H1 (cell line): ENCODE measurements around the gene AGAP1. TPM values are rescaled to one million over a fixed set of nuclear protein-coding genes. Genes with fewer than 3 reads are reported as not detected.

Source experiments
- CTCF ChIA-PET: fragments of 300-600 bp; sonication (Branson Sonifier 250); formaldehyde crosslinking; loops from one replicate; lab custom pipeline; 2021; ENCODE audit not compliant: partially characterized antibody; lab: Charles Lee
- POLR2A ChIA-PET: fragments of 300-600 bp; sonication (Branson Sonifier 250); formaldehyde crosslinking; loops from one replicate; lab custom pipeline; 2021; ENCODE audit warnings: inconsistent platforms; ENCODE audit not compliant: partially characterized antibody; lab: Charles Lee
- DNase-seq, 2 experiments: peaks; one replicate each; pipeline versions ENCODE4 v3.0.0 to v3.0.0-alpha.2; 2010 to 2022; ENCODE audit warnings: low spot score in 2 of 2, low read depth in 1 of 2, mixed read lengths in 1 of 2
- FAIRE-seq: peaks from 2 replicates; lab custom pipeline; 2011; peaks lifted over from hg19 to GRCh38; lab: Jason Lieb, UNC
- H2AFZ ChIP-seq: 2 replicates; pipeline ENCODE4 v1.8.1; 2012; ENCODE audit warnings: low read length, inconsistent platforms
- H2AK5ac ChIP-seq: 2 replicates; pipeline ENCODE4 v1.6.1; 2013; ENCODE audit warnings: low read depth, low read length
- H2BK120ac ChIP-seq: replicated peaks from 2 replicates; pipeline ENCODE3; 2013; ENCODE audit warnings: low read depth, low read length, inconsistent platforms
- H2BK12ac ChIP-seq: 2 replicates; pipeline ENCODE4 v1.6.1; 2013; ENCODE audit warnings: low read depth, low read length
- H2BK15ac ChIP-seq: 2 replicates; pipeline ENCODE4 v1.6.1; 2013; ENCODE audit warnings: low read length
- H2BK20ac ChIP-seq: 2 replicates; pipeline ENCODE4 v1.6.1; 2013; ENCODE audit warnings: low read length
- H2BK5ac ChIP-seq: 2 replicates; pipeline ENCODE4 v1.6.1; 2013; ENCODE audit warnings: low read depth, low read length
- H3K14ac ChIP-seq: 2 replicates; pipeline ENCODE4 v1.6.1; 2013; ENCODE audit warnings: inconsistent platforms; ENCODE audit not compliant: insufficient read length
- H3K18ac ChIP-seq: 2 replicates; pipeline ENCODE4 v1.6.1; 2013; ENCODE audit warnings: low read length; ENCODE audit errors: extremely low read depth
- H3K23ac ChIP-seq: 2 replicates; pipeline ENCODE4 v1.6.1; 2013; ENCODE audit warnings: inconsistent platforms; ENCODE audit not compliant: insufficient read length
- H3K23me2 ChIP-seq: 2 replicates; pipeline ENCODE4 v1.6.1; 2013; ENCODE audit warnings: low read depth, low read length
- H3K27ac ChIP-seq: 2 replicates; pipeline ENCODE4 v1.6.1; 2011; ENCODE audit warnings: low read depth, low read length, inconsistent platforms
- H3K27me3 ChIP-seq, 4 experiments: replicated peaks in 1 of 4; 1 replicate in 1 of 4; 2 replicates in 3 of 4; pipeline versions ENCODE4 v1.6.1 to v1.8.1; 2011 to 2013; ENCODE audit warnings: low read length in 3 of 4, mild to moderate bottlenecking in 3 of 4, inconsistent platforms in 2 of 4, mixed read lengths in 2 of 4, moderate library complexity in 1 of 4; ENCODE audit not compliant: control insufficient read depth in 3 of 4, insufficient read depth in 3 of 4; ENCODE audit errors: extremely low read depth in 1 of 4
- H3K36me3 ChIP-seq, 4 experiments: 2 replicates each; pipeline versions ENCODE4 v1.6.1 to v1.8.1; 2011 to 2013; ENCODE audit warnings: mild to moderate bottlenecking in 4 of 4, low read length in 3 of 4, moderate library complexity in 2 of 4, control low read depth in 1 of 4, inconsistent platforms in 1 of 4; ENCODE audit not compliant: insufficient read depth in 4 of 4, control insufficient read depth in 2 of 4
- H3K4ac ChIP-seq: replicated peaks from 2 replicates; pipeline ENCODE3; 2013; ENCODE audit warnings: low read length, low read depth, mixed read lengths, inconsistent platforms; ENCODE audit not compliant: insufficient read length
- H3K4me1 ChIP-seq, 4 experiments: replicated peaks in 1 of 4; 1 replicate in 1 of 4; 2 replicates in 3 of 4; pipeline versions ENCODE4 v1.6.1 to v1.8.1; 2011 to 2013; ENCODE audit warnings: low read length in 3 of 4, inconsistent platforms in 2 of 4, mixed read lengths in 1 of 4; ENCODE audit not compliant: insufficient read depth in 4 of 4, control insufficient read depth in 3 of 4
- H3K4me2 ChIP-seq, 2 experiments: 2 replicates each; pipeline versions ENCODE4 v1.6.1 to v1.8.1; 2011 to 2013; ENCODE audit warnings: low read depth in 2 of 2, low read length in 2 of 2, control low read depth in 1 of 2, inconsistent platforms in 1 of 2, mild to moderate bottlenecking in 1 of 2; ENCODE audit not compliant: insufficient read depth in 1 of 2
- H3K4me3 ChIP-seq, 4 experiments: fragments of 200-600, 300-600 bp in 1 of 4; sonication (generic), shearing (Covaris generic), sonication (Bioruptor Twin) in 1 of 4; 2 replicates each; pipeline versions ENCODE4 v1.5.1 to v1.8.1; 2011 to 2016; ENCODE audit warnings: low read length in 4 of 4, low read depth in 3 of 4, control low read depth in 2 of 4, inconsistent platforms in 2 of 4, mild to moderate bottlenecking in 2 of 4, mixed read lengths in 1 of 4, moderate library complexity in 1 of 4; ENCODE audit not compliant: insufficient read depth in 2 of 4; ENCODE audit errors: extremely low read depth in 1 of 4
- H3K56ac ChIP-seq: replicated peaks from 2 replicates; pipeline ENCODE3; 2013; ENCODE audit warnings: low read depth, mild to moderate bottlenecking, mixed read lengths, low read length, inconsistent platforms; ENCODE audit not compliant: insufficient read length
- H3K79me1 ChIP-seq: 2 replicates; pipeline ENCODE4 v1.6.1; 2013; ENCODE audit warnings: low read depth, low read length, control low read depth
- H3K79me2 ChIP-seq, 2 experiments: 2 replicates each; pipeline versions ENCODE4 v1.6.1 to v1.8.1; 2012 to 2013; ENCODE audit warnings: low read length in 2 of 2, mild to moderate bottlenecking in 2 of 2, inconsistent platforms in 1 of 2; ENCODE audit not compliant: insufficient read depth in 2 of 2, control insufficient read depth in 1 of 2
- H3K9ac ChIP-seq, 4 experiments: replicated peaks in 1 of 4; 1 replicate in 1 of 4; 2 replicates in 3 of 4; pipeline versions ENCODE4 v1.6.1 to v1.8.1; 2011 to 2013; ENCODE audit warnings: low read depth in 3 of 4, low read length in 3 of 4, control low read depth in 2 of 4, mild to moderate bottlenecking in 2 of 4, moderate library complexity in 2 of 4, inconsistent platforms in 1 of 4; ENCODE audit errors: extremely low read depth in 1 of 4
- H3K9me3 ChIP-seq, 2 experiments: 2 replicates each; pipeline versions ENCODE4 v1.6.1 to v1.8.1; 2012 to 2013; ENCODE audit warnings: mild to moderate bottlenecking in 2 of 2, moderate library complexity in 2 of 2, control low read depth in 1 of 2, inconsistent platforms in 1 of 2, low read depth in 1 of 2, low read length in 1 of 2, mixed read lengths in 1 of 2; ENCODE audit not compliant: insufficient read depth in 2 of 2
- H4K20me1 ChIP-seq, 2 experiments: replicated peaks in 1 of 2; 2 replicates each; pipeline versions ENCODE3 to v1.8.1; 2011 to 2013; ENCODE audit warnings: inconsistent platforms in 2 of 2, low read length in 2 of 2, mild to moderate bottlenecking in 1 of 2; ENCODE audit not compliant: insufficient read depth in 2 of 2, control insufficient read depth in 1 of 2
- H4K5ac ChIP-seq: 2 replicates; pipeline ENCODE4 v1.6.1; 2013; ENCODE audit warnings: low read length, low read depth, mixed read lengths, inconsistent platforms; ENCODE audit not compliant: insufficient read length
- H4K8ac ChIP-seq: 2 replicates; pipeline ENCODE4 v1.8.0; 2013; ENCODE audit warnings: mild to moderate bottlenecking, moderate library complexity, low read length, inconsistent platforms; ENCODE audit not compliant: insufficient read depth; ENCODE audit errors: extremely low read depth
- H4K91ac ChIP-seq: replicated peaks from 2 replicates; pipeline ENCODE3; 2013; ENCODE audit warnings: low read length, mixed read lengths, inconsistent platforms; ENCODE audit not compliant: insufficient read length
- ATF3 ChIP-seq: IDR thresholded peaks from 2 replicates; pipeline ENCODE4 v1.6.1; 2011; ENCODE audit warnings: low read depth, mild to moderate bottlenecking, low read length; ENCODE audit not compliant: insufficient read depth
- BRCA1 ChIP-seq: IDR thresholded peaks from 2 replicates; pipeline ENCODE4 v1.6.1; 2012; ENCODE audit warnings: low read depth, low read length, improper control_type of control experiment
- CREB1 ChIP-seq: IDR thresholded peaks from 2 replicates; pipeline ENCODE4 v1.6.1; 2012; ENCODE audit warnings: inconsistent platforms
- EGR1 ChIP-seq: IDR thresholded peaks from 2 replicates; pipeline ENCODE4 v1.6.1; 2011; ENCODE audit warnings: low read depth, low read length, borderline replicate concordance
- PHF8 ChIP-seq: fragments of 200-600 bp; sonication (generic); conservative IDR thresholded peaks from 2 replicates; pipeline ENCODE4 v1.7.1; 2012; ENCODE audit warnings: low read depth, mild to moderate bottlenecking, inconsistent platforms, low read length, moderate library complexity
- RAD21 ChIP-seq, 2 experiments: IDR thresholded peaks in 1 of 2; conservative IDR thresholded peaks in 1 of 2; 2 replicates each; pipeline ENCODE4 v1.6.1; 2011; ENCODE audit warnings: low read depth in 2 of 2, low read length in 2 of 2, improper control_type of control experiment in 1 of 2, inconsistent platforms in 1 of 2, mild to moderate bottlenecking in 1 of 2, moderate library complexity in 1 of 2
- SIX5 ChIP-seq: IDR thresholded peaks from 2 replicates; pipeline ENCODE4 v1.6.1; 2011; ENCODE audit warnings: mild to moderate bottlenecking, low read depth, low read length
- YY1 ChIP-seq: IDR thresholded peaks from 2 replicates; pipeline ENCODE4 v1.6.1; 2011; ENCODE audit warnings: low read depth, mild to moderate bottlenecking, low read length
- WGBS, 2 experiments: shearing (Covaris generic) in 1 of 2; methylation state at CpG; one replicate each; pipeline versions ENCODE4 v1.1.6 to v1.1.7; 2013 to 2015; ENCODE audit warnings: low lambda C conversion rate in 2 of 2, mixed read lengths in 2 of 2, inconsistent platforms in 1 of 2, low coverage in 1 of 2, missing lambda C conversion rate in 1 of 2; ENCODE audit not compliant: insufficient replicate concordance in 2 of 2, insufficient coverage in 1 of 2, insufficient read length in 1 of 2; ENCODE audit errors: extremely low coverage in 1 of 2, missing lambda C conversion rate in 1 of 2; 5-methylcytosine and 5-hydroxymethylcytosine counted together
- polyA plus RNA-seq, 7 experiments: library from polyadenylated mRNA; depleted of rRNA in 3 of 7; stranded (reverse) in 5 of 7; unstranded in 2 of 7; fragments of >200 nt in 5 of 7; fragments of 200-250 nt in 2 of 7; gene quantifications; 1 replicate in 5 of 7; 2 replicates in 1 of 7; 4 replicates in 1 of 7; pipeline versions ENCODE4 v1.2.1 to v1.2.3, GENCODE V29; 2011 to 2013; ENCODE audit warnings: missing spikeins in 2 of 7, mixed read lengths in 2 of 7
- total RNA-seq: library from RNA; stranded (reverse); fragmentation: NEBNext Ultra II Directional; extraction: Animal tissue kit (Norgen Biotek cat#: 25700); gene quantifications from 2 replicates; pipeline ENCODE4 v1.2.1, GENCODE V29; 2021
- TF ChIP-seq, protein P1 (sequence below): IDR thresholded peaks from 2 replicates; pipeline ENCODE4 v1.6.1; 2012; ENCODE audit warnings: inconsistent platforms

AGAP1 gene
- total and polyA plus RNA-seq, 2 of the 8 experiments (the other 6 are each of a cell fraction or from before 2014, with no cell fraction given): 18.1 to 39.4 TPM

DNA sequence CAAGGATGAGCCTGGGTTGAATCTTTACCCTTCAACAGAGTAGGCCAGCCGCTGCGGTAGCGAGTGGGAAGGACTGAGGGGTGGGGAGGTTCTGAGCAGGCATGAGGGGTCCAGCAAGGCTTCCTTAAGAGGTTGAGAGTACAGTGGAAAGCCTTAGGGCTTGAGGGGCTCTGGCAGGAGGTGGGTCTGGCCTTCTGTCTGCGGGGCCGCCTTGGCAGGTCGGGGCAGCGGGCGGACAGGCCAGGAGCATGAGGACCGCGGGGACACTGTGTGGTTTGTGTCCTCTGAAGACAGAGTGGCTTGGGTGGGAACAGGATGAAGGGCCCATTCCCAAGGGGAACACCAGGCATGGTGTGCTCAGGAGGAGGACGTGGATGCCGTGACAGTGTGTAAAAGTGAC is 250.3 kb downstream of the AGAP1 start:
- Histone ChIP-seq H3K4me3 (no peak overlapping the region), H3K79me1 (no peaks in the 10 kb centered on the region), H2BK15ac (no peak overlapping the region), H4K8ac (no peak overlapping the region), H3K4ac (no peak overlapping the region), H3K9ac (no peak overlapping the region), H3K4me2 (no peak overlapping the region), H2BK120ac (no peak overlapping the region), H3K79me2 (no peaks in the 10 kb centered on the region), H2AK5ac (no peak overlapping the region), H3K4me1 (peaks cover 5 to 19% (median 9%) of the 10 kb centered on the region in 4 experiments), H4K20me1 (peaks cover 2 to 3% of the 10 kb centered on the region in 2 experiments), H4K91ac (no peak overlapping the region), H3K27me3 (no peaks in the 10 kb centered on the region), H3K18ac (no peak overlapping the region), H3K36me3 (peaks cover 0 to 9% (median 0%) of the 10 kb centered on the region in 4 experiments; a peak in 2 of 8 replicates), H3K9me3 (no peaks in the 10 kb centered on the region), H2BK20ac (no peak overlapping the region), H2AFZ (no peak overlapping the region), H3K56ac (no peak overlapping the region), H2BK5ac (0 out of 2 replicates have a peak overlapping the region, but pooled peaks have one; percentile 12), H3K27ac (no peak overlapping the region), H3K23ac (no peak overlapping the region), H3K23me2 (no peaks in the 10 kb centered on the region), H2BK12ac (no peak overlapping the region), H4K5ac (no peak overlapping the region), H3K14ac (no peak overlapping the region)
- FAIRE-seq: no peak
- TF ChIP-seq CREB1 (no peak), ATF3 (no peak), SIX5 (no peak), BRCA1 (no peak), PHF8 (no peak), EGR1 (no peak), YY1 (no peak), RAD21 (IDR thresholded peaks at IDR 0.05 in 1 of 2, conservative IDR thresholded peaks at IDR 0.05 in 1 of 2; ENCODE audit: low read depth in 2 of 2, low read length in 2 of 2) (no peak)
- TF ChIP-seq, protein P1, sequence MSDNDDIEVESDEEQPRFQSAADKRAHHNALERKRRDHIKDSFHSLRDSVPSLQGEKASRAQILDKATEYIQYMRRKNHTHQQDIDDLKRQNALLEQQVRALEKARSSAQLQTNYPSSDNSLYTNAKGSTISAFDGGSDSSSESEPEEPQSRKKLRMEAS: no peak
- POLR2A ChIA-PET: no interaction called here
- no peak for DNase-seq
- 99% methylated on average over 12 of the region's 12 CpGs; no CpG with 5 or more reads in 1 of the 2 experiments for WGBS, 2 experiments
- CTCF ChIA-PET: interaction anchor here (2.0 to 8.5 kb wide), 4 partner anchors 8 to 149 kb away, joined by 9 to 111 read pairs (median 19); no protein-coding TSS in a partner anchor
